ENCODE measurements around the gene TRIM24. TPM values are rescaled to one million over a fixed set of nuclear protein-coding genes. Genes with fewer than 3 reads are reported as not detected.

Gene TRIM24
- total RNA-seq, 5 donors from 2014 or later (not counting 1 experiment from before 2014, with no cell fraction given): 16.0 to 18.9 (median 17.1) TPM

- DNase-seq (no peak), ATAC-seq (replicated peaks in 1 of 4) (no peak)
- no peaks in the 10 kb centered on the region for H3K36me3 ChIP-seq (ENCODE audit: control insufficient read depth in 2 of 2, extremely low read depth in 1 of 2, insufficient read depth in 1 of 2, low read length in 1 of 2)
- Mint-ChIP-seq H3K27me3 (no peaks in the 10 kb centered on the region), H3K9me3 (no peaks in the 10 kb centered on the region), H3K4me3 (no peak overlapping the region), H3K36me3 (no peaks in the 10 kb centered on the region), H3K4me1 (peaks cover 11 to 16% (median 14%) of the 10 kb centered on the region in 3 donors), H3K27ac (no peak overlapping the region)
- 100% methylated on average over 2 of the region's 8 CpGs for WGBS (ENCODE audit: insufficient coverage)
- H3K4me3 ChIP-seq (ENCODE audit: control insufficient read depth in 1 of 2, extremely low read depth in 1 of 2, low read length in 1 of 2): no peak overlapping the region
- ChIA-PET POLR2A (no interaction called here), CTCF (no interaction called here)
- no peak overlapping the region for H3K27ac ChIP-seq (ENCODE audit: low read length)
- no peaks in the 10 kb centered on the region for H3K4me1 ChIP-seq (ENCODE audit: control insufficient read depth in 1 of 2, extremely low read depth in 1 of 2, insufficient read depth in 2 of 2, low read length in 2 of 2)
- no peaks in the 10 kb centered on the region for H3K27me3 ChIP-seq (replicated peaks in 1 of 2; ENCODE audit: control insufficient read depth in 2 of 2, extremely low read depth in 1 of 2, insufficient read depth in 2 of 2, low read length in 1 of 2)
- no peaks in the 10 kb centered on the region for H3K9me3 ChIP-seq
Measured at GRCh38 chr7:138603549-138604318, 143.7 kb downstream of the TRIM24 start.

DNA sequence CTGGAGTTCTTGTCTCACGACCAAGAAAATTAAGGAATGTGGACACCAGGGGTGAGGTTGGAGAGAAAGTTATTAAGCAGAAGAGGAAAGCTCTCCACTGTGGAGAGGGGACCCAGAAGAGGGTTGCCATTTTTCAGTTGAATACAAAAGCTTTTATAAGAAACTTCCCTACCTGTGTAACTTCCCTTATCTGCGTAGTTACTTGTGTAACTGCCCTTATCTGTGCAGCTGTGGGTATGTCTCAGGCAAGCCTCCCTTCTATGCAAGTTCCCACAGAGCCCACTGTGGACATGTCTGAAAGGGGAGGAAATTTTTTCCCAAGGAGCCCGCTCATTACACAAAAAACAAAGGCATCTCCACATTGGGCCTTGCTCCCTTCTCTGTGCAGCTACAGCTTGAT is 146.2 kb downstream of the TRIM24 start:
- CTCF ChIA-PET: interaction anchor here in 1 of 2 donors (0.8 kb wide), 1 partner anchor 286 kb away, joined by 3 read pairs; no protein-coding TSS in a partner anchor
- POLR2A ChIA-PET: no interaction called here
- H3K9me3 ChIP-seq: no peaks in the 10 kb centered on the region

DNA sequence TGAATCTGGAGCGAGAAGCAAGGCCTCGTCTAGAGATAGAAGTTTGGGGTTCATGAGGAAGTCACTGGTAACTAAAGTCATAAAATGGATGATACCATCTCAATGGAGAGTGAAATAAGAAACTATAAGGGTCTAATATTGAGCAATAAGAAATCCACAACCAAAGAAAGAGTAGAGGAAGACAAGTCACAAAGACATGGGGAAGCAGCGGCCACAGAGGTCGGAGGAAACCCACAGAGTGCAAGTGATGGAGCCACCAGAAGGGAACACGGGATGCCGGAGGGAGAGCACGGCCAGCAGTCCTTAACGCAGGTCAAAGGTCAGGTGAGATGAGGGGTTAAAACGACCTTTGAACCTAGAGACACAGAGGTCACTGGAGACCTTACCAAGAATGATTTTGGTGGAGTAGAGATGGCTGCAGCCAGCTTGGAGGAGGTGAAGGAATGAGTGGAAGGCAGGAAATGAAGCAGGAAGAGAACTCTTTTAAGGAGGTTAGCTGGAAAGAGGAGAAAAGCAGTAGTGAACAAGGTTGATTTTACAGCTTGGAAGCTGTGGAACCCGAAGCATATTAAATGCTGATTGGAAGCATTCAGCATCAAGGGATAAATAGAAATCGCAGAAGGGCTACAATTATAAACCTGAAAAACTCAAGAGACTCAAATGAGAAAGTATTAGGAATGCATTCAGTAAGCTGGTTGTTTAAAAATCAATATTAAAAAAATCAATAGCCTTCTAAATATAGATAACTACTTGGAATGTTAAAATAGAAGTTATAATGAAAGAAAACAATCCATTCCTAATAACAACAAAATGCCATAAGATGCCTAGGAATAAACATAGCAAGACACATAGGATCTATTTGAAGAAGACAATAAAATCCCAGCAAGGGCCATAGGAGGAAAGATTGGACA is 147.4 kb downstream of the TRIM24 start:
- H3K4me1 ChIP-seq (ENCODE audit: control insufficient read depth in 1 of 2, extremely low read depth in 1 of 2, insufficient read depth in 2 of 2, low read length in 2 of 2): no peaks in the 10 kb centered on the region
- no peak for ATAC-seq (replicated peaks in 1 of 4)
- no peaks in the 10 kb centered on the region for H3K9me3 Mint-ChIP-seq
- DNase-seq: no peak
- no peaks in the 10 kb centered on the region for H3K27me3 Mint-ChIP-seq
- WGBS (ENCODE audit: insufficient coverage): 86% methylated on average over 7 of the region's 11 CpGs
- no peak overlapping the region for H3K27ac ChIP-seq (ENCODE audit: low read length)
- H3K27me3 ChIP-seq (replicated peaks in 1 of 2; ENCODE audit: control insufficient read depth in 2 of 2, extremely low read depth in 1 of 2, insufficient read depth in 2 of 2, low read length in 1 of 2): no peaks in the 10 kb centered on the region
- H3K36me3 ChIP-seq (ENCODE audit: control insufficient read depth in 2 of 2, extremely low read depth in 1 of 2, insufficient read depth in 1 of 2, low read length in 1 of 2): no peaks in the 10 kb centered on the region
- H3K4me1 Mint-ChIP-seq: peaks cover 11 to 16% (median 14%) of the 10 kb centered on the region in 3 donors
- POLR2A ChIA-PET: interaction anchor here in 1 of 2 donors (0.7 kb wide), 1 partner anchor 439 kb away, joined by 5 read pairs; no protein-coding TSS in a partner anchor
- no peaks in the 10 kb centered on the region for H3K9me3 ChIP-seq
- no peak overlapping the region for H3K4me3 ChIP-seq (ENCODE audit: control insufficient read depth in 1 of 2, extremely low read depth in 1 of 2, low read length in 1 of 2)
- no peaks in the 10 kb centered on the region for H3K36me3 Mint-ChIP-seq
- H3K27ac Mint-ChIP-seq: no peak overlapping the region
- CTCF ChIA-PET: interaction anchor here in 1 of 2 donors (0.8 kb wide), 1 partner anchor 285 kb away, joined by 3 read pairs; no protein-coding TSS in a partner anchor
- no peak overlapping the region for H3K4me3 Mint-ChIP-seq

More for the DNA sequence above, 146.2 kb downstream of the TRIM24 start:
- H3K36me3 Mint-ChIP-seq: no peaks in the 10 kb centered on the region
- WGBS (ENCODE audit: insufficient coverage): 83% methylated on average over 1 of the region's 3 CpGs
- H3K4me1 ChIP-seq (ENCODE audit: control insufficient read depth in 1 of 2, extremely low read depth in 1 of 2, insufficient read depth in 2 of 2, low read length in 2 of 2): no peaks in the 10 kb centered on the region
- ATAC-seq (replicated peaks in 1 of 4) (no peak), DNase-seq (no peak)
- no peak overlapping the region for H3K27ac Mint-ChIP-seq
- H3K4me3 Mint-ChIP-seq: no peak overlapping the region
- peaks cover 11 to 16% (median 14%) of the 10 kb centered on the region in 3 donors for H3K4me1 Mint-ChIP-seq
- H3K4me3 ChIP-seq (ENCODE audit: control insufficient read depth in 1 of 2, extremely low read depth in 1 of 2, low read length in 1 of 2): no peak overlapping the region
- no peaks in the 10 kb centered on the region for H3K27me3 Mint-ChIP-seq
- no peaks in the 10 kb centered on the region for H3K27me3 ChIP-seq (replicated peaks in 1 of 2; ENCODE audit: control insufficient read depth in 2 of 2, extremely low read depth in 1 of 2, insufficient read depth in 2 of 2, low read length in 1 of 2)
- H3K36me3 ChIP-seq (ENCODE audit: control insufficient read depth in 2 of 2, extremely low read depth in 1 of 2, insufficient read depth in 1 of 2, low read length in 1 of 2): no peaks in the 10 kb centered on the region
- no peak overlapping the region for H3K27ac ChIP-seq (ENCODE audit: low read length)
- no peaks in the 10 kb centered on the region for H3K9me3 Mint-ChIP-seq

- Histone ChIP-seq H3K27ac (ENCODE audit: low read length) (no peak overlapping the region), H3K27me3 (replicated peaks in 1 of 2; ENCODE audit: control insufficient read depth in 2 of 2, extremely low read depth in 1 of 2, insufficient read depth in 2 of 2, low read length in 1 of 2) (no peaks in the 10 kb centered on the region), H3K4me3 (ENCODE audit: control insufficient read depth in 1 of 2, extremely low read depth in 1 of 2, low read length in 1 of 2) (no peak overlapping the region), H3K36me3 (ENCODE audit: control insufficient read depth in 2 of 2, extremely low read depth in 1 of 2, insufficient read depth in 1 of 2, low read length in 1 of 2) (no peaks in the 10 kb centered on the region), H3K4me1 (ENCODE audit: control insufficient read depth in 1 of 2, extremely low read depth in 1 of 2, insufficient read depth in 2 of 2, low read length in 2 of 2) (no peaks in the 10 kb centered on the region), H3K9me3 (no peaks in the 10 kb centered on the region)
- DNase-seq (no peak), ATAC-seq (replicated peaks in 1 of 4) (no peak)
- POLR2A ChIA-PET: no interaction called here
- H3K27ac Mint-ChIP-seq: no peak overlapping the region
- H3K4me1 Mint-ChIP-seq: peaks cover 13 to 16% (median 15%) of the 10 kb centered on the region in 3 donors
- H3K27me3 Mint-ChIP-seq: no peaks in the 10 kb centered on the region
- CTCF ChIA-PET: no interaction called here
- no peaks in the 10 kb centered on the region for H3K9me3 Mint-ChIP-seq
- H3K36me3 Mint-ChIP-seq: no peaks in the 10 kb centered on the region
- 47% methylated on average over 6 of the region's 12 CpGs for WGBS (ENCODE audit: insufficient coverage)
- no peak overlapping the region for H3K4me3 Mint-ChIP-seq
Measured at GRCh38 chr7:138608275-138608674, 148.2 kb downstream of the TRIM24 start.

- Mint-ChIP-seq H3K27ac (no peak overlapping the region), H3K9me3 (no peaks in the 10 kb centered on the region), H3K4me3 (no peak overlapping the region), H3K27me3 (no peaks in the 10 kb centered on the region), H3K4me1 (peaks cover 16 to 23% (median 22%) of the 10 kb centered on the region in 3 donors), H3K36me3 (no peaks in the 10 kb centered on the region)
- ChIA-PET POLR2A (no interaction called here), CTCF (interaction anchor here in 1 of 2 donors (1.2 kb wide), 1 partner anchor 15 kb away, joined by 3 read pairs; no protein-coding TSS in a partner anchor)
- H3K4me1 ChIP-seq (ENCODE audit: control insufficient read depth in 1 of 2, extremely low read depth in 1 of 2, insufficient read depth in 2 of 2, low read length in 2 of 2): no peaks in the 10 kb centered on the region
- no peaks in the 10 kb centered on the region for H3K9me3 ChIP-seq
- no peak for ATAC-seq (replicated peaks in 1 of 4)
- DNase-seq: no peak
- H3K27ac ChIP-seq (ENCODE audit: low read length): no peak overlapping the region
- no peak overlapping the region for H3K4me3 ChIP-seq (ENCODE audit: control insufficient read depth in 1 of 2, extremely low read depth in 1 of 2, low read length in 1 of 2)
- H3K36me3 ChIP-seq (ENCODE audit: control insufficient read depth in 2 of 2, extremely low read depth in 1 of 2, insufficient read depth in 1 of 2, low read length in 1 of 2): no peaks in the 10 kb centered on the region
- H3K27me3 ChIP-seq (replicated peaks in 1 of 2; ENCODE audit: control insufficient read depth in 2 of 2, extremely low read depth in 1 of 2, insufficient read depth in 2 of 2, low read length in 1 of 2): no peaks in the 10 kb centered on the region
- WGBS (ENCODE audit: insufficient coverage): 92% methylated on average over 6 of the region's 7 CpGs
Measured at GRCh38 chr7:138610671-138611170, 150.7 kb downstream of the TRIM24 start.

DNA sequence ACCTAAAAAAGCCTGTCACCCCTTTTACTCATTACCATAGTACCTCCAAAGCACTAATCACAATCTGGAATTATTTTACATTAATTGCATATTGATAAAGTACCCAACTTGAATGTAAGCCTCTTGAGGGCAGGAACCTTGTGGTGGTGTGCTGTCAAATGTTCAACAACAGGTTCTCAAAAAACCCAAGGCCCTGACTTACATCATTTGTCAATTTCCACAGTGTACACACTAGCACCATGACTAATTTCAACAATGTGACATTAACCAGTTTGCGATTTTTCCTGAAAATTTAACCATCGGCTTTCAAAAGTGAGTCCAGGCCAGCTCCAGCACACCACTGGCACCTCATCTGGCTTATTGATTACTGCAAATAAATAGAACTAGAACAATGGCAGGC is 153.6 kb downstream of the TRIM24 start:
- Histone ChIP-seq H3K4me1 (ENCODE audit: control insufficient read depth in 1 of 2, extremely low read depth in 1 of 2, insufficient read depth in 2 of 2, low read length in 2 of 2) (no peaks in the 10 kb centered on the region), H3K27me3 (replicated peaks in 1 of 2; ENCODE audit: control insufficient read depth in 2 of 2, extremely low read depth in 1 of 2, insufficient read depth in 2 of 2, low read length in 1 of 2) (no peaks in the 10 kb centered on the region), H3K27ac (ENCODE audit: low read length) (no peak overlapping the region), H3K36me3 (ENCODE audit: control insufficient read depth in 2 of 2, extremely low read depth in 1 of 2, insufficient read depth in 1 of 2, low read length in 1 of 2) (no peaks in the 10 kb centered on the region), H3K9me3 (no peaks in the 10 kb centered on the region), H3K4me3 (ENCODE audit: control insufficient read depth in 1 of 2, extremely low read depth in 1 of 2, low read length in 1 of 2) (no peak overlapping the region)
- Mint-ChIP-seq H3K36me3 (no peaks in the 10 kb centered on the region), H3K4me3 (no peak overlapping the region), H3K27me3 (no peaks in the 10 kb centered on the region), H3K9me3 (no peaks in the 10 kb centered on the region), H3K27ac (no peak overlapping the region), H3K4me1 (peaks cover 0 to 16% (median 9%) of the 10 kb centered on the region in 3 donors)
- POLR2A ChIA-PET: interaction anchor here in 1 of 2 donors (0.6 kb wide), 1 partner anchor 240 kb away, joined by 4 read pairs; no protein-coding TSS in a partner anchor
- ATAC-seq (replicated peaks in 1 of 4) (no peak), DNase-seq (no peak)
- CTCF ChIA-PET: no interaction called here
- WGBS (ENCODE audit: insufficient coverage): 100% methylated on average over 2 of the region's 2 CpGs
